ENCODE measurements around the gene TNFSF15.

DNA sequence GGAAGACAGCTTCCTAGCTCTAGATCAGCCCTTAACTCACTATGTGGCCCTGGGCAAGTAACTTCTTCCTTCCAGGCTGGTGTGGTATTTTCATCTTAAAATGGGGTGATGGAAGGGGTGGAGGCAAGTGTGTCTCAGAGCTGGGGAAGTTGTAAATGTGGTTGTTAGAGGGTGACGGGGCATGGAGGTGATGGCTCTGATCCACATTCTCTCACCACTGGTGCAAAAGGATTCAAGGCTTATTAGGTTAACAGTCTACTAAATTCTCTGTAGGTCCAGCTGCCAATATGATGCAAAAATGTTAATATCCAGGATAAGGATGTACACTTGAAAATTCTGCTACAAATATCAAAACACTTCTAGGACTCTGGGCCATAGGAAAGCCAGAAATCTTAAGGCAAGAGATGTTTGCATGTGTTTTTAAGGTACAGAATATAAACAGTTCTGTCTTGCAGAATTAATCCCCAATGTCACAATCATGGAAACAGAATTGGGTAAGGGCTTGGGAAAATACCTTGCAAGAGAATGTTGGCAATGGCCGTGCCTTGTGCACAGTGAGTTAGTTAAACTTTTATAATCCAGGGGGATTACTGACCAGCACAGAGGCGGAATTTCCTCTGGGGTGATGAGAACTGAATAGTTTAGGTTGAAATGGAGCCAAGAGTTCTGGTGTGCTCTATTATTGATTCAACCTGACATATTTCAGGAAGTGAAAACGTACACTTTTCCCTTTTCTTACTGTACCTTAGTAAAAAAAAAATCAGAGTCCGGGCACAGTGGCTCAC, 19.8 kb downstream of the TNFSF15 start:
- TF ChIP-seq, protein P1, sequence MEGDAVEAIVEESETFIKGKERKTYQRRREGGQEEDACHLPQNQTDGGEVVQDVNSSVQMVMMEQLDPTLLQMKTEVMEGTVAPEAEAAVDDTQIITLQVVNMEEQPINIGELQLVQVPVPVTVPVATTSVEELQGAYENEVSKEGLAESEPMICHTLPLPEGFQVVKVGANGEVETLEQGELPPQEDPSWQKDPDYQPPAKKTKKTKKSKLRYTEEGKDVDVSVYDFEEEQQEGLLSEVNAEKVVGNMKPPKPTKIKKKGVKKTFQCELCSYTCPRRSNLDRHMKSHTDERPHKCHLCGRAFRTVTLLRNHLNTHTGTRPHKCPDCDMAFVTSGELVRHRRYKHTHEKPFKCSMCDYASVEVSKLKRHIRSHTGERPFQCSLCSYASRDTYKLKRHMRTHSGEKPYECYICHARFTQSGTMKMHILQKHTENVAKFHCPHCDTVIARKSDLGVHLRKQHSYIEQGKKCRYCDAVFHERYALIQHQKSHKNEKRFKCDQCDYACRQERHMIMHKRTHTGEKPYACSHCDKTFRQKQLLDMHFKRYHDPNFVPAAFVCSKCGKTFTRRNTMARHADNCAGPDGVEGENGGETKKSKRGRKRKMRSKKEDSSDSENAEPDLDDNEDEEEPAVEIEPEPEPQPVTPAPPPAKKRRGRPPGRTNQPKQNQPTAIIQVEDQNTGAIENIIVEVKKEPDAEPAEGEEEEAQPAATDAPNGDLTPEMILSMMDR (IDR thresholded peaks at IDR 0.05; ENCODE audit: low read length), result no peak
- TF ChIP-seq EZH2phosphoT487 (IDR thresholded peaks at IDR 0.05; ENCODE audit: low read length), result no peak
- TF ChIP-seq EZH2 (optimal IDR thresholded peaks at IDR 0.05; ENCODE audit: low read depth, low read length), result no peak

Measured in MM.1S (cell line).